GM15510 (cell line): ENCODE results near the gene CEBPA.

Experiments
- POLR2A ChIP-seq: IDR thresholded peaks from 3 replicates; pipeline ENCODE4 v1.6.1; 2011; ENCODE audit warnings: borderline replicate concordance; ENCODE audit not compliant: insufficient read length; ENCODE audit errors: extremely low read depth

The CEBPA gene

DNA sequence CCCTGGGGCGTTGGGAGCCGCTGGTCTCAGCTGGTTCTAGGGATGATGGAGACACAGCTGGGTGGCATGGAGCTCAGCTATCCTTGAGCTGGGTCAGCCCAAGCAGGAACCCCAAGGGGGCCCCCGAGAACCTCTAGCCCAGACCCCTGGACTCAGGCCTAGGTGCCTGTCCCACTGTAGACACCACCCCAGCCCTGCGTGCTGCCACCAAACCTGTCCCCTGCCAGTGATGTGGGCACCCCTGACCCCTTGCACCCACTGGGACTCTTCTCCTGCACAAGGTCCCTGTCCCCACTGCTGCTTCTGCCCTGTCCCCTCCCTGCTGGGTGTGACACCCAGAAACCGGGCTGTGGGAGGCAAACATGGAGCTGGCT is 26.8 kb downstream of the CEBPA start:
- TF ChIP-seq POLR2A, result no peak

DNA sequence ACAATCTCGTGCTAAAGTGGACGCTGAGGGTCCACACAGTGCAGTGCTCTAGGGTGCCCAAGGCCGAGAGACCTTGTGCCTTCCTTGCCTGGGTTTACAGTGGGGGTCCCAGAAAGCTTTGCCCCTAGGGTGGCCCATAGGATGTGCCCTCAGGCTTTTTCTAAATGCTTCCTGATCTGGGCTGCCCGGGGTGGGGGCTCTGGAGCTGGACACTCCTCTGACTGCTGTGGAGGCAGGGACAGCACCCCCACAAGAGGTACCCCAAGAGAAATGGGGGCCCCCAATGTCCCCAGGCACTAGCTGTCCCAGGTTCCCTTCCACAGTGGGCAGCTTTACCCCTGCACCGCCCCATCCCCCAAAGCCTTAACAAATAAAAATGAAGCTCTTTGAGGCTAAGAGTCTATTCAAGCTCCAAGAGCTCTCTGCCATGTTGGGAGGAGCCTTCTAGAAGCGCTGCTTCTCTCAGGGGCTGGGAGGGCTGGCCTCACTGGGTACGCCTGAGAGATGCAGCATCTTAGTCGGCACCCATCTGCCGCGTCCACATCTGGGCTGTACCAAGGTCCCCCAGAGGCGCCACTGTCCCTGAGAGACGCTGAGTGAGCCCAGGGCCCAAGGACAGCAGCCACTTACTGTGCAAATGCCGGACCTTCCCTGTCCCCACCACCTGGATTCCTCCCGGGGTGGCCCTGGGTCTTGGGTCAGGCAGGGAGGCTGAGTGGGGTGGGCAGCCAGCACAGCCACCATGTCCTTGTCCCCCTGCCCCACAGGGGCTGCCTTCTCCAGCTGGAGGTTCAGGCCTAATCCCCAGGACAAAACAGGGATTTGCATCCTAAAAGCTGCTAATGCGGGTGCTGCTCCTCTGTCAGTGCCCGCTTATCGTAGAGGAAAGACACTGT is 27.4 kb downstream of the CEBPA start:
- TF ChIP-seq POLR2A, result no peak

DNA sequence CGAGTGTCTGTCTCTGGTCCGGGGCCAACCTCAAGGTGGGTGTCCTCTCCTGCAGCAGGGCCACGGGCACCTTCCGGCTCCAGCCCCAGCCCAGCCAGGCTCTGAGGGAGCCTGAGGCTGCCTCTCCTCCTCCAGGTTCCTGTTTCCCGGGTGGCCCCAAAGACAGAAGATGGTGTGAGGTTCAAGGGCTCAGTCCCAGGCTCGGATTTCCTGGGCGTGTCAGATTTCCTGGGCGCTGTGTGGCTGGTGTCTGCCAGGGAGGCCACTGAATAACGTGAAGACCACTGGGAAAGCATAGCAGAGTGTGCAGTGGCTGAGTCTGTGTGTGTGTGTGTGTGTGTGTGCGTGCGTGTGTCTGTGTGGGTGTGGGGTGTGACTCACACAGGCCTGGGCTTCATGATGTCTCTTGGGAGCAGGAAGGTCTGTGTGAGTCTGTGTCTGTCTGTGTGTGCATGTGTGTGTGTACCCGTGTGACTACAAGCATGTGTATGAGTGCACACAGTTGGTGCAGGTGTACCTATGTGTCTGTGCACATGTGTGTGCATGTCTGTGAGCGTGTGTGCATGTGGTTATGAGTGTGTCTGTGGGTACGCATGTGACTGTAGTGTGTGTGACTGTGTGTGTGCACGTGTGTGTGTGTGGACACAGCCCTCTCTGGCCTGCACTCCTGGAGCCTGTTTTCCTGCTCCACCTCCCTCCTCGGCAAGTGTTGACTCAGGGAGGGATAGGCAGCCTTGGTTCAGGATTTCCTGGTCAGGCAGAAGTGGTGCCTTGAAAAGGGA is 28.3 kb downstream of the CEBPA start:
- TF ChIP-seq POLR2A, result no peak

DNA sequence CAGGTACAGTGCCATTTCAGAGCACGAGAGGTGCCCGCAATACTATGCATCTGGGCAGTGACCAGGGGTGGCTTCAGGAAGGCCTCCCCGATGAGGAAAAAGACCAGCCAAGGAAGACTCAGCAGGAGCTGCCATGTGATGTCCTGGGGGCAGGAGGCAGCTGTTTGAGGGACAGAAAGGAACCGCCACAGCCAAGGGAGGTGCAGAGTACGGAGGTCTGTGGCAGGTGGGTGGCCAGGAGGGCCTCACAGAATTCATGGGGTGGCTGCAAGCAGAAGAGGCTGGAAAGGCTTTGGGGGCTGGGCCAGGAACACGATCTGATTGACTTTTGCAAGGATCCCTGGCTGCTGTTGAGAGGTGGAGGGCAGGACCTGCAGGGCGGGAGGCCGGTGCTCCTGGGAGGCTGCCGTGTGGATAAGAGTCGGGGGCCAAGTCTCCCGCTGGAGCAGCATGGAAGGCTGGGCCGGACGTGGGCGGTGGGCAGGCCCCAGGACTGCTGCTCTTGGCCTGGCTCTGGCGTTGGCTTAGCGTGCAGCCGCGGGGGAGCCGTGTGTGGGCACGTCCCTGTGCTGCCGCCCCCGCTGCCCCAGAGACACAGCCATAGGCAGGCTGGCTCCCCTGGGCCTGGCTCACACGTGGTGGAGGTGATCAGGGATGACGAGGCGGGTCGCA is 29.1 kb downstream of the CEBPA start:
- no peak for TF ChIP-seq POLR2A

DNA sequence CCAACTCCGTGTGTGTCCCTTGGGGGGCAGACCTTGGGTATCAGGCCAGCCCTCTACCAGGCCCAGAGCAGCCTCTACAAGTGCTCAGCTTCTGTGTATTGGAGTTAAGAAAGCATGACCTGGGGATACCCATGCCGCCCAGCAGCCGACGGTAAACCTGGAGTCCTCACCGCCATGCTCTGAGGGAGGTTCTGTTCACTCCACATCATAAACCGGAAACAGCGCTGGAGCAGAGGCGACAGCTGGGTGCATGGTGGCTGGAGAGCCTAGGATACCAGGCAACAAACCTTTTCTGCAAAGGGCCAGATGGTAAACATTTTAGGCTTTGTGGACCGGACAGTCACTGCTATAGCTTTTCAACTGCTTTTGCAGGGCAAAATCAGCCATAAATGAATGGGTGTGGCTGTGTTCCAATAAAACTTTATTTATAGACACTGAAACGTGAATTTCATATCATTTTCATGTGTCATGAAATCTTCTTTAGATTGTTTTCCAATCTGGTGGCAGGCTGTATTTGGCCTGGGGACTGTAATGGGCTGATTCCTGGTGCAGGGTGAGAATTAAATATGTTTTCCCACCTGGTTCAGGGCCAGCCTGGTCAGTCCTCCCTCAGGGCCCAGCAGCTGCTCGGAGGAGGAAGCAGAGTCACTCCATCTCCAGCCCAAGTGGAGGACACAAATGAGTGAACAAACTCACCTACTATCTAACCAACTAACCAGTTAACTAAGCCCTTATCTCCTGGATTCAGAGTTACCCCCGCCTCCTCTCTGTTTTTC is 30.9 kb downstream of the CEBPA start:
- TF ChIP-seq POLR2A, result no peak

DNA sequence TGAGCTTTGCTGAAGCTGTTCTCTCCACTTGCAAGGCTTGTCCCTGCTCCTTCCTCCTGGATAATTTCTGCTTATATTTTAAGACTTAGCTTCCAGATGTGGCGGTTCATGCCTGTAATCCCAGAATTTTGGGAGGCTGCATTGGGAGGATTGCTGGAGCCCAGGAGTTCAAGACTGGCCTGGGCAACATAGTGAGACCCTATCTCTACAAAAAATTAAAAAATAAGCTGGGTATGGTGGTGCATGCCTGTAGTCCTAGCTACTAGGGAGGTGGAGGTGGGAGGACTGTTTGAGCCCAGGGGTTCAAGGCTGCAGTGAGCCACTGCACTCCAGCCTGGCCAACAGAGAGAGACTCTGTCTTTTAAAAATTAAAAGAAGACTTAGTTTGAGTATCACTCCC is 31.6 kb downstream of the CEBPA start:
- no peak for TF ChIP-seq POLR2A

DNA sequence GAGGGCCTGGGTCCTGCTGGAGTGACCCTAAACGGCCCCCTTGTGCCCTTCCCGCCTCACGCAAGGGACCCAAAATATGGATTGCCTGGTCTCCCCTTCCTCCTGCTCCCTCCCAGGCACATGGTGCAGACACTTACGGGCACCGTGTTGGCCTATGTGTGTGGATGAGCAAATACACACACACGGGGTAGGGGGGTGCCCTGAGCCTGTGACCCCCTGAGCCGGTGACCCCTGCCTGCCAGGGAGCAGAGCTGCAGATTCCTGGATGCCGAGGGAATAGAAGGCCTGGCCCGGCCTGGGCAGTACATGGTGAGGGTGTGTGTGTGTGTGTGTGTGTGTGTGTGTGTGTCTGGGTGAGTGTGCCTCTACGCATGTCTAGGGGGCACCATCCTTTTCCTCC is 33.3 kb downstream of the CEBPA start:
- no peak for TF ChIP-seq POLR2A

DNA sequence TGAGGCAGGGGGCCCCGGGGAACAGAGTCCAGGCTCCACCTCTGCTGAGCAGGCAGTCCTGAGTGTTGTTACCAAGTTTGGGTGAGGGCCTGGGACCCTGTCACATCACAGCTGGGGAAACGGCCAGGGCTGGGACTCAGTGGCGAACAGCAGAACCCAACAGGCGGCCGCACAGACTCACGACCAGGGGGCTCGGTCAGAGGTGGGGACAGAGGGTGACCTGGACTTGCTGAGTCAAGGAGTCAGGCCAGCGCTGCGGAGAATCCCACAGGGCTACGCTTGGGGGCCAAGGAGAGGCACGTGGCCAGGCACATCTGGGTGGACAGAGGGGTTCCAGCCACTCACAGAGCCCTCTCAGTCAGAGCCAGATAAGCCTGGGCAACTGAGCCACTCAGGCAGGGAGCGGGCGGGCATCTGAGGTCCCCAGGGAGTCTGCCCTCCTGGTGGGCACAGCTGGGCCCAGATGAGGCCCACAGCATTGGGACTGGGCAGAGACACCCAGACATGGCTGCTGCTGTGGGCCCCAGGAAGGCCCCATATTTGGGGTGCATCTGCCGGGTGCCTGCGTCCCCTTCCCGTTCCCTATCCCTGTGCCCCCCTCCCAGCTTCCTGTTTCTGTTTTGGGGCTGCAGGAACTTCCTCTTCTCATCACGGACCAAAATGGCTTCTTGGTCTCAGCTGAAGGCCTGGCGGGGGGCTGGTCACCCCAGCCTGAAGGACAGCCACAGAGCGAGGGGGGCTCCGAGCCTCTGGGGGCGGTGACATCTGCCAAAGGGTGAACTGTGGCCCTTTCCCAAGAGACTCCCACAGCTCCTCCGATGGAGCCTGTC is 34.0 kb downstream of the CEBPA start:
- TF ChIP-seq POLR2A, result no peak

DNA sequence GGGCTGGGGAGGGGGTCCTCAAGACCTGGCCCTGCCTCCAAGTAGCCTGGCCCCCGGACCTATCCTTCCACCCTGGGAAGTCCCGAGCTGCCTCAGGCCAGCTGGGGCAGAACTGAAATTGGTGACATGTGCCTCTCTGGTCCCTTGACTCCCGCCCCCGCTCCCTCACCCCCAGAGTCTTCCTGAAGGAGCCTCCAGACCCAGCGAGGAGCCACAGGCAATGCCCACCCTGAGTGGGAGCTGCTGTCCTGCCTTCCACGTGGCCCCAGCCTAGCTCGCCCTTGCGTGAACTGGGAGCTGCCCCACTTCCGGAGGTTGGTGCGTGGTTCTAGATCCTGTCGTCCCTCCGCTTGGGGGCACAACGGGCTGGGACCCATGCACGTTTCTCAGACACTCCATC is 34.6 kb downstream of the CEBPA start:
- no peak for TF ChIP-seq POLR2A

DNA sequence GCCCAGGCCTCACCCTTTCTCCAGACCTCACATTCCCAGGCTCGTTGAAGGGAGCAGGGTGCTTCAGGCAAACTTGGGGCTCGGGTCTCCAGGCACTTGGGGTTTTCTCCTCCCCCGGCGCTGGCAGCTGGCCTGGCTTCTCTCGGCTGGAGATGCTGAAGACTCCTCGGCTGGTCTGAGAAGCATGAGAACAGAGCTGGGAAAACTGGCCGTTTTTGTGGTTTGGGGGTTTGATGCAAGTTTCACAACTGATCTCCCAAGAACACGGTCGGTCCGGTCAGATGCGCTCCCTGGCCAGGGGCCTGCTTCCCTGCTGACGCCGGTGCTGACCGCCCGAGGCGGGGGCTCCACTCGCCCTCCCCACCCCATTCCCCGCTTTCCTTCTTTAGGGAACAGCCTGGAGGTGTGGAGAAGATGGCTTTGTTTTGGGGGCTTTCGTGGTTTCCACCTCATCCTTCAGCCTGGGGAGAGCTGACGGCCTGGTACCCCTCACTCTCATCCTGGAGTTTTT is 35.3 kb downstream of the CEBPA start:
- TF ChIP-seq POLR2A, result no peak

DNA sequence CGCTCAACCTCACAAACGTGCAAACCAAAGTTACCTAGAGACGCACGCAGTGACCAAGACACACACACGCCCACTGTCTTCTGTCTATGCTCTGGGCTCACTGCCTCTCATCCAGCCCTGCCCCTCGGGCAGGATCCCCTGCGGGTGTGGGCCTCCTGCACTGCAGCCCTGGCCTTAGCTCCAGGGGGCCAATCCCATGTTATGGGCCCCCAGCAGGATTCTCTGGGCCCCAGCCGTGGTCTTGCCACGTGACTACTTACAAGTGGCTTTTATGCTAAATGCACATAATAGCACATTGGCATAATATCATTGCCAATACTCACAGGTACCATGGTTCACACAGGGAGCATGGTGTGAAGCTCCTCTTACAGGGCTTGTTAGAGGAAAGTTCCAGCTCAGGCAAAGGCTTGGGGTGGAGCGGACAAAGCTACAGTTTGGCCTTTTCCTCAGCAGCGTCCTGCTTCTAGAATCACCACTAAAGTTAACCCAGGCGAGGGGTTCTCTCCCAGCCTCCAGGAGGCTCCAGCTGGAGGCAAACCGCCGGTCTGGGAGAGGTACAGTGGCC is 37.4 kb downstream of the CEBPA start:
- TF ChIP-seq POLR2A, result no peak

DNA sequence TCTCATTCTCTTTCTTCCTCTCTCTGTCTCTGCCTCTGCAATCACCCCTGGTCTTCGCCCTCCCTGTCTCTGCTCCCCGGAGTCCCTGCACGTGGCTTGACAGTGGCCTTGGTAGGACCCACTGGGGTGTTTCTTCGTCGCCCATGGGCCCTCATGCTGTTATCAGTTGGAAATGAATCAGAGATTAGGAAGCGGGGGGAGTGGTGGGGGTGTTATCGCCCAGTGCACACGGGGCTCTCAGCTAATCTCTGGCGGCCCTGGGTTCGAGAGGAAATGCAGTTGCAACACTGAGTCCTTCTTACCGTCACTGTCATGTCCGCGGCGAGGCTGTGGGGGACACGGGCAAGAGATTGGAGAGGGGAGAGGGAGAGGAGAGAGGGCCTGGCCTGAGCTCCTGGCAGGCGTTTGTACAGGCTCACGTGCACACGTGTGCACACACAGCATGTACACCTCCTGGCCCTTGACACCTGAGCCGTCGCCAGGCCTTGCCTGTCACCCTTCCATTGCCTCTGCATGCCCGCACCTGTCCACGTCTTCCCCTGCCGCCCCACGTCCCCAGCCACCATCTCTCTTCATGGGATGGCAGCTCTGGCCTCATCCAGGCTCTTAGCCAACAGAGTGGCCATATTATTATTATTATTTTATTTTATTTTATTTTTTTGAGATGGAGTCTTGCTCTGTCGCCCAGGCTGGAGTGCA is 38.9 kb downstream of the CEBPA start:
- no peak for TF ChIP-seq POLR2A
